ENCODE measurements around the gene CHST1. TPM values are rescaled to one million over a fixed set of nuclear protein-coding genes. Genes with fewer than 3 reads are reported as not detected.

Gene CHST1
- polyA plus RNA-seq, 3 donors from 2014 or later = 0.11 TPM; not detected in 2

DNA sequence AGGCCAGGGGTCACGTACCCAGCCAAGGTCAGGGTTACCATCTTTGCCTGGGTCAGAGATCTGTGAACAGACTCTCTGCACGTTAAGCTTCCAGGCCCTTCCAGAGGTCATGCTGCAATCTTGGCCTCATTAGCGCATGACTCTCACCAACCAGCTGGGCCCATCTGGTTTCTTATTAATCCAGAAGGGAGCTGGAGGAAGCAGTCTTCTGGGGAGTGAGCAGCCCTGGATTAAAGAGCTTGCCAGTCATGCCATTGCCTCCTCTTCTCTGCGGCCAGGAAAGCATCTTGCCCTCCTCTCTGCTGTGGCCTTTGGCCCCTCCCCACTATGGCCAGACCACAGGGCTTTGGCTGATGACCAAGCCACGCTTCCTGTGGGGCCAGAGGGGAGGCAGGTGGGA, 57.4 kb downstream of the CHST1 start:
- Mint-ChIP-seq H3K9me3 (peaks cover 0 to 4% (median 0%) of the 10 kb centered on the region in 6 donors), H3K4me1 (no peaks in the 10 kb centered on the region), H3K4me3 (no peak overlapping the region), H3K27ac (no peak overlapping the region), H3K36me3 (no peaks in the 10 kb centered on the region), H3K27me3 (ENCODE audit: low read depth in 3 of 3) (peaks cover 11 to 34% (median 22%) of the 10 kb centered on the region in 3 donors)
- no peak for DNase-seq

DNA sequence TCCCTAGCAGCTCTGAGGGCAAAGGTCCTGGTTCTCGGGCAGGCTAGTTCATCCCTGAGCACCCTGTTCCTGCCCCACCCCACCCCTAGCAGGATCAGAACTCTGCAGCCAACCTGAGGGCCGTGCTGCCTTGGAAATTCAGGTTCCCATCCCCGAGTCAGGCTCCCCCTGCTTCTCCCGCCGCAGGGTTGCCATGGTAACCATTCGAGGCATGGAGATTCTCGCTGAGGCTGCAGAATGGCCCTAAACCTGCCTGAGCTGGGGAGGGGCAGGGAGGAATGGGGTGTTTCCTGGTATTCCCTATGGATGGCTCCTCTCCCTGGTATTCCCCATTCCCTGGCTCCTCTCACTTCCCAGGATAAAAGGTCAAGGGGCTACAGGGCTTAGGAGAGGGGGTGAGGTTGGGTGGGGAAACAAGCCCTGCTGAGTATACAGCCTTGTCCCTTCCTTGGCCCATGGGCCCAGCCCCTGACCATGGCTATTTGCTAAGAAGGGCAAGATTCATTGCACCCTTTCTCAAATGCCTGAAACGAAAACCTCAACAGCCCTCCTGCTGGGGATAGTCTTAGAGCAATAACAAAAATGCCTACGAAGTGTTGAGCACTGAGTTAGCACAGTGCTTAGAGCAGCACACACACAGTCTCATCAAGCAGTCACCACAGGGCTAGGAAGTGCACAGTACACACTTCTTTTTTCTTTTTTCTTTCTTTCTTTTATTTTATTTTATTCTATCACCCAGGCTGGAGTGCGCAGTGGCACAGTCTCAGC, 58.7 kb downstream of the CHST1 start:
- Mint-ChIP-seq H3K4me3 (no peak overlapping the region), H3K36me3 (no peaks in the 10 kb centered on the region), H3K4me1 (no peaks in the 10 kb centered on the region), H3K27me3 (ENCODE audit: low read depth in 3 of 3) (peaks cover 9 to 32% (median 24%) of the 10 kb centered on the region in 3 donors), H3K27ac (no peak overlapping the region), H3K9me3 (peaks cover 0 to 4% (median 0%) of the 10 kb centered on the region in 6 donors)
- DNase-seq = no peak

DNA sequence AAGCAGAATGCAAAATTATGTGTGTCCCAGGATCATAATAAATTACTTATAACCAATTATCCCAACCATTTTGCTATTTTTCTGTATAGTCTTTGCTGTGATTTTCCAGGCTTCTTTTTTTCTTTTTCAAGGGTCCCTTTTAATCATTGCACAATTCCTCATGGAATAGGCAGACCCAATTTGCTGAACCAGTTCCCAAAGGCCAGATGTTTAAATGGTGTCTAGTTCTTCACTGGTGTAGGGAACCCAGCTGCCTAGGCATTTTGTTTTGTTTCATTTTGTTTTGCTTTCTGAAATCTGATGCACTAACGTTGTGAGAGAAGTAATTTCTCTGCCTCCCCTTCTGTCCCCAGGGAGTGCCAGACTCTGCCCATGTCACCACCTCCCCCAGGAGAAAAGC, 60.4 kb downstream of the CHST1 start:
- Mint-ChIP-seq H3K27ac (no peak overlapping the region), H3K9me3 (peaks cover 0 to 4% (median 0%) of the 10 kb centered on the region in 6 donors), H3K36me3 (no peaks in the 10 kb centered on the region), H3K4me1 (no peaks in the 10 kb centered on the region), H3K27me3 (ENCODE audit: low read depth in 3 of 3) (peaks cover 9 to 29% (median 23%) of the 10 kb centered on the region in 3 donors), H3K4me3 (no peak overlapping the region)
- DNase-seq = no peak

DNA sequence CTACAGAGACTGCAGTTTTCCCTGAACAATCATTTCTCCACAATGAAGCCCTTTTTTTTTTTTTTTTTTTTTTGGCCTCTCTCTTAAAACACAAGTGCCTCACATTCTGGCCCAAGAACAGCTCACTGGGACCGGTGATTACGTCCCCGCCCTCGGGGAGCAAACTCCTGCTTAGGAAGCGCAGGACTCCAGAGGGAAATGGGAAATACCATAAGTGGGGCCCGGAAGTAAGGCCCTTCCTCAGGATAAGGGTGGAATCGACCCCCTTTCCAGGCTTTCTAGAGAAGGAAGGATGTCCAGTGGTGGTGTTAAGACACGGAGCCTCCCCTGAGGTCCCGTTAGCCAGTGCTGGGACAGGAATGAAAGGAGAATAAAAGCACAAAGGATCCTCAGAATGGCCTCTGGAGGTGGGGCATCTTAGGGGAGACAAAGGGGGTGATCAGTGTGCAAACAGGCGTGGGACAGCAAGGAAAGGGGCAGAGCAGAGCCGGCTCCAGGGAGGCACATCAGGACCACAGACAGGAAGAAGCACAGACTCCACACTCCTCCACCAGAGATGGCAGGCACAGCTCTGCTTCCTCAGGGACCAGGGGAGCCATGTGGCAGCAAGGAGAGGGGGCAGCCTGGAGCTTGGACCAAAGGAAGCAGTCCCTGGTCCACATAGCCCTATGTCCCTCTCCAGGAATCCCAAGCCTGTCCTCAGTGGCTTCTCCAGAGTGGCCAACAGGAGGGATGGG, 61.3 kb downstream of the CHST1 start:
- Mint-ChIP-seq H3K27me3 (ENCODE audit: low read depth in 3 of 3) (peaks cover 6 to 26% (median 18%) of the 10 kb centered on the region in 3 donors), H3K4me1 (no peaks in the 10 kb centered on the region), H3K4me3 (no peak overlapping the region), H3K27ac (no peak overlapping the region), H3K36me3 (no peaks in the 10 kb centered on the region), H3K9me3 (peaks cover 0 to 4% (median 0%) of the 10 kb centered on the region in 6 donors)
- no peak for DNase-seq

DNA sequence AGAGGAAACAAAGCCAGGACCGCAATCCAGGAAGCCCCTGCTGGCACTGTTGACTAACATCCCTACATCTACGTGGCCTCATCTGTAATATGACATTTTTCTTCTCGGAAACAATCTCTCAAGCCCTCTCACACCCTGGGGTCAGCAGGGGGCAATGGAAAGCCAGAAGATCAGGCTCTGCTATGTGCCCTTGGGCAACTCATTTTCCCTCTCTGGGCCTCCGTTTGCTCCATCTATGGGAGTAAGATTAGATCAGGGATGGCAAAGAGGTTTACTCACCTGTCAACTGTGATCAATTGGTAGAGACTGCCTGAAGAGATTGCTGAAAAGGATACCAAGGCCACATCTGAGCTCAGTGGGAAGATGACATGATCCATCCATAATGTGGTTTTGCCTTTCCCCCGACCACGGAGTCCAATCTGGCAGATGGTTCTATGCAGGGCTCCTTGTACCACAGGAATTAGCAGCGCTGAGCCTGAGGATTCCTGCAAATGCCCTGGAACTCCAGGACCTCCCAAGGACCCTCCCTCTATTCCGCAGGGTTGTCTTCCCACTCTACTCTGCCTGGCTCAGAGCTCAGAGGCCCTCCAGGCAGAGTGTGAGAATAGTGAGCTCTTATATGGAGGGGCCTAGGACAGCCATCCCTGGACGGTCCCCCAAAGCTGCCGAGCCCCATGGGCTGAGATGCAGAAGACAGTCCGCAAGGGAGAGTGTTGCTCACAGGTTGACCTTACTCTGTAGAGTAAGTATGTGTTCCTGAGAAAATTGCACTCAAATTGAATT, 66.1 kb downstream of the CHST1 start:
- Mint-ChIP-seq H3K27ac (no peak overlapping the region), H3K4me3 (no peak overlapping the region), H3K9me3 (no peaks in the 10 kb centered on the region), H3K27me3 (ENCODE audit: low read depth in 3 of 3) (peaks cover 7 to 26% (median 10%) of the 10 kb centered on the region in 3 donors), H3K4me1 (no peaks in the 10 kb centered on the region), H3K36me3 (no peaks in the 10 kb centered on the region)
- no peak for DNase-seq

Other genes with a start within 250 kb of the CHST1 start
- gene SLC35C1, start 139.5 kb upstream of the CHST1 start, polyA plus RNA-seq = 10 to 100 TPM in 1 of 3 donors, 1 to 10 TPM in 2; 6.4 to 11.9 (median 7.6) TPM
- 10 to 100 TPM; 16.5 to 32.7 (median 20.8) TPM for gene CRY2, start 181.9 kb upstream of the CHST1 start, polyA plus RNA-seq
- under 1 TPM in 2 of 3 donors, not detected in 1; 0.08 to 0.09 TPM for gene MAPK8IP1, start 220.0 kb upstream of the CHST1 start, polyA plus RNA-seq
- gene FREY1, start 241.6 kb upstream of the CHST1 start, polyA plus RNA-seq = not detected

Data from immature natural killer cell (primary cell).